HG03064 (cell line): ENCODE data around the gene TCN2.
A peak's percentile ranks its signal among the peaks of the same experiment; 100 is the strongest.

Experiments used
- ATAC-seq: cut with Tn5 transposase; IDR thresholded peaks from one replicate; pipeline ENCODE4 v1.9.1; 2021; ENCODE audit warnings: low read depth; ENCODE audit not compliant: unreplicated experiment

Gene TCN2

GRCh38 chr22:30640361-30640760 lies 33.4 kb downstream of the TCN2 start:
- no peak for ATAC-seq

- no peak for ATAC-seq
Observed at GRCh38 chr22:30640839-30641430, 34.0 kb downstream of the TCN2 start.

- no peak for ATAC-seq
Observed at GRCh38 chr22:30643055-30643875, 36.3 kb downstream of the TCN2 start.

- no peak for ATAC-seq
Observed at GRCh38 chr22:30646518-30647160, 39.7 kb downstream of the TCN2 start.

- no peak for ATAC-seq
Observed at GRCh38 chr22:30647536-30647935, 40.6 kb downstream of the TCN2 start.

GRCh38 chr22:30648825-30649224 lies 41.9 kb downstream of the TCN2 start:
- no peak for ATAC-seq

GRCh38 chr22:30649430-30650007 lies 42.5 kb downstream of the TCN2 start:
- no peak for ATAC-seq

GRCh38 chr22:30650508-30651116 lies 43.6 kb downstream of the TCN2 start:
- ATAC-seq, result no peak

- no peak for ATAC-seq
Observed at GRCh38 chr22:30652852-30653251, 45.9 kb downstream of the TCN2 start.

- no peak for ATAC-seq
Observed at GRCh38 chr22:30654361-30654760, 47.4 kb downstream of the TCN2 start.

GRCh38 chr22:30655532-30655931 lies 48.6 kb downstream of the TCN2 start:
- no peak for ATAC-seq

- no peak for ATAC-seq
Observed at GRCh38 chr22:30662040-30662439, 55.1 kb downstream of the TCN2 start.

GRCh38 chr22:30664798-30665197 lies 57.8 kb downstream of the TCN2 start:
- ATAC-seq, result no peak

- ATAC-seq, result no peak
Observed at GRCh38 chr22:30665266-30665665, 58.3 kb downstream of the TCN2 start.

- ATAC-seq, result no peak
Observed at GRCh38 chr22:30665786-30666185, 58.8 kb downstream of the TCN2 start.

GRCh38 chr22:30667107-30667493 lies 60.1 kb downstream of the TCN2 start:
- peak; percentile 7 for ATAC-seq

GRCh38 chr22:30667494-30668385 lies 60.8 kb downstream of the TCN2 start, which contains the start of gene DUSP18:
Gene DUSP18 (minus strand): TSS chr22:30667875. CDS start chr22:30664003, 3,872 bp downstream.
- ATAC-seq, result peak; percentile 70

- no peak for ATAC-seq
Observed at GRCh38 chr22:30668386-30668710, 61.4 kb downstream of the TCN2 start.

- no peak for ATAC-seq
Observed at GRCh38 chr22:30671071-30671470, 64.1 kb downstream of the TCN2 start.

- no peak for ATAC-seq
Observed at GRCh38 chr22:30673136-30673535, 66.2 kb downstream of the TCN2 start.
